HepG2 (cell line): Measurements from ENCODE around the gene CLASRP. TPM values are rescaled to one million over a fixed set of nuclear protein-coding genes. Genes with fewer than 3 reads are reported as not detected.

Experiments
- ATM ChIP-seq: fragments of 450-650 bp; IDR thresholded peaks from 2 replicates; pipeline ENCODE4 v1.7.1; 2017; ENCODE audit warnings: mild to moderate bottlenecking, borderline replicate concordance
- ATRX ChIP-seq: sonication (generic); formaldehyde crosslinking; IDR thresholded peaks from 2 replicates; pipeline ENCODE4 v1.4.0; 2020; ENCODE audit warnings: missing genetic modification reagents, borderline replicate concordance
- BRD4 ChIP-seq: sonication (generic); formaldehyde crosslinking; IDR thresholded peaks from 2 replicates; pipeline ENCODE4 v1.4.0; 2020; ENCODE audit warnings: missing genetic modification reagents
- CEBPB ChIP-seq: IDR thresholded peaks from 2 replicates; pipeline ENCODE4 v1.6.1; 2011; ENCODE audit warnings: low read depth, low read length, improper control_type of control experiment, borderline replicate concordance
- CENPT ChIP-seq: sonication (generic); formaldehyde crosslinking; IDR thresholded peaks from 2 replicates; pipeline ENCODE4 v1.8.0; 2022; ENCODE audit warnings: low read depth, mild to moderate bottlenecking, moderate library complexity, missing genetic modification reagents
- DNMT3B ChIP-seq: conservative IDR thresholded peaks from 2 replicates; pipeline ENCODE4 v1.6.1; 2016; ENCODE audit warnings: missing biosample characterization, control low read depth
- FOXA1 ChIP-seq, 2 experiments: fragments of 450-650 bp in 1 of 2; sonication (generic) in 1 of 2; formaldehyde crosslinking in 1 of 2; IDR thresholded peaks; 2 replicates each; pipeline versions ENCODE4 v1.4.0 to v1.6.1; 2016 to 2020; ENCODE audit warnings: missing genetic modification reagents in 1 of 2
- KDM6A ChIP-seq: IDR thresholded peaks from 2 replicates; pipeline ENCODE4 v1.6.1; 2016; ENCODE audit warnings: low read depth
- KLF11 ChIP-seq: IDR thresholded peaks from 2 replicates; pipeline ENCODE4 v1.6.1; 2016; ENCODE audit warnings: missing compliant biosample characterization
- NFYB ChIP-seq: sonication (generic); formaldehyde crosslinking; IDR thresholded peaks from 2 replicates; pipeline ENCODE4 v1.4.0; 2020; ENCODE audit warnings: missing genetic modification reagents
- PHB2 ChIP-seq: fragments of 450-650 bp; IDR thresholded peaks from 2 replicates; pipeline ENCODE4 v1.6.1; 2018; ENCODE audit not compliant: partially characterized antibody
- PHF5A ChIP-seq: IDR thresholded peaks from one replicate; pipeline ENCODE4 v1.6.1; 2018; ENCODE audit warnings: low read depth, missing genetic modification reagents; ENCODE audit not compliant: unreplicated experiment
- PRMT3 ChIP-seq: sonication (generic); formaldehyde crosslinking; IDR thresholded peaks from 2 replicates; pipeline ENCODE4 v1.8.1; 2022; ENCODE audit warnings: low read depth, mild to moderate bottlenecking, moderate library complexity, missing genetic modification reagents, borderline replicate concordance
- U2AF1 ChIP-seq: fragments of 200-400 bp; formaldehyde crosslinking; optimal IDR thresholded peaks from 2 replicates; pipeline ENCODE3; 2017; ENCODE audit warnings: mild to moderate bottlenecking, low read depth, low read length
- ZNF260 ChIP-seq: sonication (generic); formaldehyde crosslinking; IDR thresholded peaks from 2 replicates; pipeline ENCODE4 v1.4.0; 2020; ENCODE audit warnings: missing genetic modification reagents, low read depth, mild to moderate bottlenecking, borderline replicate concordance
- ZNF550 ChIP-seq: sonication (generic); formaldehyde crosslinking; IDR thresholded peaks from 2 replicates; pipeline ENCODE4 v1.4.0; 2020; ENCODE audit warnings: mild to moderate bottlenecking, missing genetic modification reagents, borderline replicate concordance
- ZNF577 ChIP-seq: sonication (generic); formaldehyde crosslinking; IDR thresholded peaks from 2 replicates; pipeline ENCODE4 v1.4.0; 2020; ENCODE audit warnings: mild to moderate bottlenecking, low read depth, missing genetic modification reagents, borderline replicate concordance
- ZNF775 ChIP-seq: sonication (generic); formaldehyde crosslinking; IDR thresholded peaks from 2 replicates; pipeline ENCODE4 v1.4.0; 2020; ENCODE audit warnings: missing genetic modification reagents, mild to moderate bottlenecking, moderate library complexity, borderline replicate concordance
- polyA plus RNA-seq, 8 experiments: library from polyadenylated mRNA; depleted of rRNA in 3 of 8; stranded (reverse) in 7 of 8; unstranded in 1 of 8; fragments of >200 nt; fragmentation: Illumina TruSeq in 4 of 8; extraction: Trizol in 4 of 8; gene quantifications; 2 replicates each; pipeline versions ENCODE4 v1.2.1 to v1.2.3, GENCODE V29; 2011 to 2016; ENCODE audit warnings: low read depth in 4 of 8, missing spikeins in 1 of 8, mixed read lengths in 1 of 8; ENCODE audit not compliant: insufficient read depth in 1 of 8
- total RNA-seq, 5 experiments: library from RNA; depleted of rRNA; stranded (reverse); fragments of >200 nt; fragmentation: Illumina TruSeq; extraction: Trizol; gene quantifications; 2 replicates each; pipeline ENCODE4 v1.2.3, GENCODE V29; 2016; ENCODE audit warnings: low read depth in 1 of 5
- TF ChIP-seq, protein P1 (sequence below): sonication (generic); formaldehyde crosslinking; IDR thresholded peaks from 2 replicates; pipeline ENCODE4 v1.8.0; 2022; ENCODE audit warnings: low read depth, missing genetic modification reagents
- TF ChIP-seq, protein P2 (sequence below): sonication (generic); formaldehyde crosslinking; IDR thresholded peaks from 2 replicates; pipeline ENCODE4 v1.8.0; 2022; ENCODE audit warnings: missing genetic modification reagents, low read depth, mild to moderate bottlenecking, borderline replicate concordance
- TF ChIP-seq, protein P3 (sequence below): sonication (generic); formaldehyde crosslinking; IDR thresholded peaks from 2 replicates; pipeline ENCODE4 v1.4.0; 2020; ENCODE audit warnings: missing genetic modification reagents
- TF ChIP-seq, protein P4 (sequence below): sonication (generic); formaldehyde crosslinking; IDR thresholded peaks from 2 replicates; pipeline ENCODE4 v1.4.0; 2020; ENCODE audit warnings: missing genetic modification reagents, low read depth, mild to moderate bottlenecking, borderline replicate concordance
- TF ChIP-seq, protein P5 (sequence below): sonication (generic); formaldehyde crosslinking; IDR thresholded peaks from 2 replicates; pipeline ENCODE4 v1.8.1; 2023; ENCODE audit warnings: mild to moderate bottlenecking, missing genetic modification reagents, borderline replicate concordance

Gene CLASRP
- total and polyA plus RNA-seq, 2 of the 13 experiments (the other 11 are each of a cell fraction or from before 2014, with no cell fraction given) = 32.0 to 51.4 TPM

DNA sequence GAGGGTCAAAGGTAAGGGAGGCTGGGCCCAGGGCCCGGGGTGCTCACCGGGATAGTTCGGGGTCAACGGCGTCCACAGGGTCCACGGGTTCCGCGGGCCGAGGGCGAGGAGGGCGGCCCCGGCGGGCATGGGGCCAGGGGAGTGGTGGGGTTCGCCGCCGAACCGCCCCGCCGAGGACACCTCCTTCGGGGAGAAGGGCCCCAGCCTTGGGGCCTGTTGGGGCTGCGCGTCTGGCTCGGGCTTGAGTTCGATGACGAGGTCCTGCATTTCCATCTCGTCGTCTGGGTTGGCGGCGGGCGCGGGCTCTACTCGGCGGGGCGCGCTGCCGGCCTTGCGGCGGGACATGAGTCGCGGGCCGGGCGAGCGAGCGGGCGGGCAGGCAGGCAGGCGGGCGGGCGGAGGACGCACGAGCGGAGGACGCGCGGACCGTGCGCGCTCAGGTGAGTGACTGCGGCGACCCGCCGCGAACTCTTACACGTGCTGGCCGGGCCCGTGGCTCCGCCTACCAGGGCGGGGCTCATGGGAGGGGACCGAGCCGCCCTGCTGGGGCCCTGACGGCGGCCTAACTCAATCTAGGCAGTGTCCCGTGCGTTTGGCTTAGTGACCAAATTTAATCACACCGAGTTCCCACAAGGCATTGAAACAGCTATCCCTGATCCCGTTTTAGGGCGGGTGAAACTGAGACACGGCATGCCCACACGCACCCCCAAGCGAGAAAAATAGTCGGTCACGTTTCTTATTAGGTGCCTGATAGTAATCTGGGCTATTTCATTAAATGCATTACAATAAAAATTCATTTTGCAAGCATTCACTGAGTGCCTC lies 37.4 kb downstream of the CLASRP start, which contains the start of gene ZNF296 (continued):
- TF ChIP-seq, protein P1, sequence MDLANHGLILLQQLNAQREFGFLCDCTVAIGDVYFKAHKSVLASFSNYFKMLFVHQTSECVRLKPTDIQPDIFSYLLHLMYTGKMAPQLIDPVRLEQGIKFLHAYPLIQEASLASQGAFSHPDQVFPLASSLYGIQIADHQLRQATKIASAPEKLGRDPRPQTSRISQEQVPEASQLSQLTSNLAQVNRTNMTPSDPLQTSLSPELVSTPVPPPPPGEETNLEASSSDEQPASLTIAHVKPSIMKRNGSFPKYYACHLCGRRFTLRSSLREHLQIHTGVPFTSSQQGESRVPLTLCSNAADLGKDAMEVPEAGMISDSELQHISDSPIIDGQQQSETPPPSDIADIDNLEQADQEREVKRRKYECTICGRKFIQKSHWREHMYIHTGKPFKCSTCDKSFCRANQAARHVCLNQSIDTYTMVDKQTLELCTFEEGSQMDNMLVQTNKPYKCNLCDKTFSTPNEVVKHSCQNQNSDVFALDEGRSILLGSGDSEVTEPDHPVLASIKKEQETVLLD (CRISPR knock-in tag) = peak; percentile 52; the same call in 1 of the 2 replicates
- TF ChIP-seq PHB2 (no peak), KLF11 (CRISPR knock-in tag) (0 out of 2 replicates have a peak, but pooled peaks have one; percentile 42), ATRX (no peak), BRD4 (CRISPR knock-in tag) (no peak; the same call in 1 of the 2 replicates), ZNF775 (CRISPR knock-in tag) (no peak), CEBPB (no peak), U2AF1 (no peak), KDM6A (CRISPR knock-in tag) (no peak), NFYB (no peak), FOXA1 (IDR thresholded peaks at IDR 0.05) (no peak), FOXA1 (CRISPR knock-in tag; IDR thresholded peaks at IDR 0.05) (no peak), ZNF550 (CRISPR knock-in tag) (no peak), ZNF260 (CRISPR knock-in tag) (no peak), CENPT (CRISPR knock-in tag) (no peak), DNMT3B (CRISPR knock-in tag) (no peak), PHF5A (CRISPR knock-in tag) (no peak), ATM (no peak), PRMT3 (CRISPR knock-in tag) (no peak), ZNF577 (no peak)
- TF ChIP-seq, protein P2, sequence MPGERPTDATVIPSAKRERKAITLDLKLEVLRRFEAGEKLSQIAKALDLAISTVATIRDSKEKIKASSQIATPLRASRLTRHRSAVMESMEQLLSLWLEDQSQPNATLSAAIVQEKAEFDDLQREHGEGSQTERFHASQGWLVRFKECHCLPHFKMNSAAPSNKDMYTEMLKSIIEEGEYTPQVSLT (CRISPR knock-in tag) = peak; percentile 69; the same call in 1 of the 2 replicates
- TF ChIP-seq, protein P3, sequence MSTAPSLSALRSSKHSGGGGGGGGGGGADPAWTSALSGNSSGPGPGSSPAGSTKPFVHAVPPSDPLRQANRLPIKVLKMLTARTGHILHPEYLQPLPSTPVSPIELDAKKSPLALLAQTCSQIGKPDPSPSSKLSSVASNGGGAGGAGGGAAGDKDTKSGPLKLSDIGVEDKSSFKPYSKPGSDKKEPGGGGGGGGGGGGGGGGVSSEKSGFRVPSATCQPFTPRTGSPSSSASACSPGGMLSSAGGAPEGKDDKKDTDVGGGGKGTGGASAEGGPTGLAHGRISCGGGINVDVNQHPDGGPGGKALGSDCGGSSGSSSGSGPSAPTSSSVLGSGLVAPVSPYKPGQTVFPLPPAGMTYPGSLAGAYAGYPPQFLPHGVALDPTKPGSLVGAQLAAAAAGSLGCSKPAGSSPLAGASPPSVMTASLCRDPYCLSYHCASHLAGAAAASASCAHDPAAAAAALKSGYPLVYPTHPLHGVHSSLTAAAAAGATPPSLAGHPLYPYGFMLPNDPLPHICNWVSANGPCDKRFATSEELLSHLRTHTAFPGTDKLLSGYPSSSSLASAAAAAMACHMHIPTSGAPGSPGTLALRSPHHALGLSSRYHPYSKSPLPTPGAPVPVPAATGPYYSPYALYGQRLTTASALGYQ (CRISPR knock-in tag) = no peak
- TF ChIP-seq, protein P4, sequence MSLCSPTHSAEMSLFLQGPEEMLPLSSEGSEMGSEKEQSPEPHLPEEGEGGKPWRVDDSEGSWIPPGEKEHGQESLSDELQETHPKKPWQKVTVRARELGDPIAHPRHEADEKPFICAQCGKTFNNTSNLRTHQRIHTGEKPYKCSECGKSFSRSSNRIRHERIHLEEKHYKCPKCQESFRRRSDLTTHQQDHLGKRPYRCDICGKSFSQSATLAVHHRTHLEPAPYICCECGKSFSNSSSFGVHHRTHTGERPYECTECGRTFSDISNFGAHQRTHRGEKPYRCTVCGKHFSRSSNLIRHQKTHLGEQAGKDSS (CRISPR knock-in tag) = 0 out of 2 replicates have a peak, but pooled peaks have one; percentile 31
- TF ChIP-seq, protein P5, sequence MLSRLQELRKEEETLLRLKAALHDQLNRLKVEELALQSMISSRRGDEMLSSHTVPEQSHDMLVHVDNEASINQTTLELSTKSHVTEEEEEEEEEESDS = no peak
